Measurements from ENCODE around the gene C16orf90. TPM values are rescaled to one million over a fixed set of nuclear protein-coding genes. Genes with fewer than 3 reads are reported as not detected.

C16orf90 gene
- polyA plus RNA-seq, 1 of the 3 experiments (the other 2 are of a cell fraction): not detected

DNA sequence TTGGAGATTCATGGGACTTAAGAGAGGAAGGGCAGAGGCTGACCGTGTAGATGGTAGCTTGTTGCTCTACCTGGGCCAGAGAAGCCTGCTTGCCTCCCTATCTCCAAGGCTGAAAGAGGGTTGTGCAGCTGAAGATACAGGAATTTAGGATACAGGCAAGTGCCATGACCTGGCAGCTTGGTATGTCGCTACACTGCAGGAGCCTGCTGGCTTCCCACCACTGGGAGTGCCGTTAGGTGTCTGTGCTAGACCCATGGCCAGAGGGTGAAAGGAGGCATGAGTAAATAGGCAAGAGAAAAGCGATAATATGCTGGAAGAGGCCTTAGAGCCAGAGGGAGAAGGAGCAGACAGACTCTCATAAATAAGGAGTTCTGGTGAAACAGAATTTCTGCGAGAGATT is 41.2 kb downstream of the C16orf90 start:
- 92% methylated on average over 5 of the region's 5 CpGs for WGBS (ENCODE audit: low lambda C conversion rate)
- POLR2A ChIA-PET: interaction anchor here (1.0 kb wide), 1 partner anchor 10 kb away, joined by 3 read pairs; no protein-coding TSS in a partner anchor
- CTCF ChIA-PET: no interaction called here
- Histone ChIP-seq H3K27ac (ENCODE audit: low read depth in 2 of 2, low read length in 1 of 2) (no peak overlapping the region), H3K9ac (no peak overlapping the region), H3K9me2 (no peaks in the 10 kb centered on the region), H3K9me3 (no peaks in the 10 kb centered on the region), H3K4me1 (ENCODE audit: control insufficient read depth in 1 of 2, insufficient read depth in 2 of 2, low read depth in 1 of 2, low read length in 1 of 2) (peaks cover 0 to 8% of the 10 kb centered on the region in 2 experiments; a peak in 3 of 4 replicates), H4K20me1 (ENCODE audit: insufficient read depth) (no peaks in the 10 kb centered on the region), H3K4me3 (ENCODE audit: low read depth in 2 of 2, low read length in 1 of 2) (no peak overlapping the region), H3K79me2 (ENCODE audit: insufficient read depth) (peaks cover 14% of the 10 kb centered on the region), H3K27me3 (ENCODE audit: insufficient read depth) (no peaks in the 10 kb centered on the region), H2AFZ (ENCODE audit: low read depth) (no peak overlapping the region), H3K36me3 (replicated peaks in 1 of 2; ENCODE audit: control insufficient read depth in 1 of 2, insufficient read depth in 2 of 2, low read length in 1 of 2) (peaks cover 0 to 4% of the 10 kb centered on the region in 2 experiments), H3F3A (replicated peaks; ENCODE audit: insufficient read depth) (no peaks in the 10 kb centered on the region), H3K4me2 (no peak overlapping the region)
- DNase-seq: no peak
- TF ChIP-seq ELF1 (IDR thresholded peaks at IDR 0.05) (no peak), TAF1 (IDR thresholded peaks at IDR 0.05; ENCODE audit: borderline replicate concordance, low read depth, low read length) (no peak), JUND (IDR thresholded peaks at IDR 0.05) (no peak), GABPA (IDR thresholded peaks at IDR 0.05; ENCODE audit: low read depth) (no peak), EZH2phosphoT487 (IDR thresholded peaks at IDR 0.05; ENCODE audit: borderline replicate concordance, low read depth) (no peak), EP300 (IDR thresholded peaks at IDR 0.05; ENCODE audit: borderline replicate concordance in 1 of 2, low read depth in 1 of 2, low read length in 1 of 2) (no peak), RAD21 (IDR thresholded peaks at IDR 0.05; ENCODE audit: low read length) (no peak), MEF2A (IDR thresholded peaks at IDR 0.05; ENCODE audit: borderline replicate concordance, low read depth) (no peak), MXI1 (IDR thresholded peaks at IDR 0.05; ENCODE audit: low read depth, low read length) (no peak)
- TF ChIP-seq, protein P1, sequence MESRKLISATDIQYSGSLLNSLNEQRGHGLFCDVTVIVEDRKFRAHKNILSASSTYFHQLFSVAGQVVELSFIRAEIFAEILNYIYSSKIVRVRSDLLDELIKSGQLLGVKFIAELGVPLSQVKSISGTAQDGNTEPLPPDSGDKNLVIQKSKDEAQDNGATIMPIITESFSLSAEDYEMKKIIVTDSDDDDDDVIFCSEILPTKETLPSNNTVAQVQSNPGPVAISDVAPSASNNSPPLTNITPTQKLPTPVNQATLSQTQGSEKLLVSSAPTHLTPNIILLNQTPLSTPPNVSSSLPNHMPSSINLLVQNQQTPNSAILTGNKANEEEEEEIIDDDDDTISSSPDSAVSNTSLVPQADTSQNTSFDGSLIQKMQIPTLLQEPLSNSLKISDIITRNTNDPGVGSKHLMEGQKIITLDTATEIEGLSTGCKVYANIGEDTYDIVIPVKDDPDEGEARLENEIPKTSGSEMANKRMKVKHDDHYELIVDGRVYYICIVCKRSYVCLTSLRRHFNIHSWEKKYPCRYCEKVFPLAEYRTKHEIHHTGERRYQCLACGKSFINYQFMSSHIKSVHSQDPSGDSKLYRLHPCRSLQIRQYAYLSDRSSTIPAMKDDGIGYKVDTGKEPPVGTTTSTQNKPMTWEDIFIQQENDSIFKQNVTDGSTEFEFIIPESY (IDR thresholded peaks at IDR 0.05; ENCODE audit: borderline replicate concordance, low read depth): no peak
- TF ChIP-seq, protein P2, sequence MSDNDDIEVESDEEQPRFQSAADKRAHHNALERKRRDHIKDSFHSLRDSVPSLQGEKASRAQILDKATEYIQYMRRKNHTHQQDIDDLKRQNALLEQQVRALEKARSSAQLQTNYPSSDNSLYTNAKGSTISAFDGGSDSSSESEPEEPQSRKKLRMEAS (IDR thresholded peaks at IDR 0.05; ENCODE audit: low read depth): no peak

GRCh38 chr16:3444032-3444388 is 51.3 kb downstream of the C16orf90 start:
- Histone ChIP-seq H3K27me3 (ENCODE audit: insufficient read depth) (no peaks in the 10 kb centered on the region), H3F3A (replicated peaks; ENCODE audit: insufficient read depth) (no peaks in the 10 kb centered on the region), H4K20me1 (ENCODE audit: insufficient read depth) (peaks cover 6% of the 10 kb centered on the region; the same call in 1 of the 2 replicates), H3K9me2 (no peaks in the 10 kb centered on the region), H3K4me1 (ENCODE audit: control insufficient read depth in 1 of 2, insufficient read depth in 2 of 2, low read depth in 1 of 2, low read length in 1 of 2) (peaks cover 0 to 3% of the 10 kb centered on the region in 2 experiments; a peak in 1 of 4 replicates), H3K4me3 (ENCODE audit: low read depth in 2 of 2, low read length in 1 of 2) (peak overlapping the region; percentile 66 to 68), H3K27ac (ENCODE audit: low read depth in 2 of 2, low read length in 1 of 2) (peak overlapping the region; percentile 58 to 83), H3K9me3 (no peaks in the 10 kb centered on the region), H3K4me2 (peak overlapping the region; percentile 71), H3K79me2 (ENCODE audit: insufficient read depth) (peaks cover 86% of the 10 kb centered on the region), H3K36me3 (replicated peaks in 1 of 2; ENCODE audit: control insufficient read depth in 1 of 2, insufficient read depth in 2 of 2, low read length in 1 of 2) (peaks cover 15 to 21% of the 10 kb centered on the region in 2 experiments), H2AFZ (ENCODE audit: low read depth) (no peak overlapping the region; the same call in 1 of the 2 replicates), H3K9ac (peak overlapping the region; percentile 79)
- POLR2A ChIA-PET: interaction anchor here (1.2 to 1.9 kb wide), 6 partner anchors 10 to 139 kb away, joined by 3 to 14 read pairs (median 4); partner anchors contain the start of genes CLUAP1, ZNF174 and ZSCAN32
- TF ChIP-seq CHD2 (IDR thresholded peaks at IDR 0.05; ENCODE audit: low read length, partially characterized antibody) (peak; percentile 13), POLR2AphosphoS5 (IDR thresholded peaks at IDR 0.05; ENCODE audit: low read depth, low read length) (peak; percentile 53; the same call in 1 of the 2 replicates), YY1 (IDR thresholded peaks at IDR 0.05; ENCODE audit: low read depth) (no peak), FOXM1 (IDR thresholded peaks at IDR 0.05; ENCODE audit: low read depth) (no peak)
- CTCF ChIA-PET: interaction anchor here (1.3 kb wide), 1 partner anchor 13 kb away, joined by 3 read pairs; no protein-coding TSS in a partner anchor
- WGBS (ENCODE audit: low lambda C conversion rate): 21% methylated on average over 9 of the region's 10 CpGs
- DNase-seq: peak; percentile 51

Small RNA genes lying within 50 kb of the gene (small RNA-seq; reads per million reads assigned to genes)
- gene MIR6126: 0 reads per million in 7 experiments

Other genes with a start within 250 kb of the C16orf90 start
- gene MEFV, start 238.9 kb downstream of the C16orf90 start, polyA plus RNA-seq (2012; rRNA removed): 0.02 TPM in 1 of 2 replicates, not detected in the other
- gene ZNF263, start 212.0 kb downstream of the C16orf90 start, polyA plus RNA-seq (2012; rRNA removed): 13.7 and 16.4 TPM in 2 replicates
- 1.2 and 2.3 TPM in 2 replicates for gene TIGD7, start 190.1 kb downstream of the C16orf90 start, polyA plus RNA-seq (2012; rRNA removed)
- 7.2 and 10.5 TPM in 2 replicates for gene ZNF75A, start 190.0 kb downstream of the C16orf90 start, polyA plus RNA-seq (2012; rRNA removed)
- gene OR2C1, start 139.6 kb downstream of the C16orf90 start, polyA plus RNA-seq (2012; rRNA removed): not detected in 2 replicates
- 10.8 and 17.7 TPM in 2 replicates for gene ZSCAN32, start 94.5 kb downstream of the C16orf90 start, polyA plus RNA-seq (2012; rRNA removed)
- gene ZNF174, start 94.3 kb downstream of the C16orf90 start, polyA plus RNA-seq (2012; rRNA removed): 10.5 and 12.9 TPM in 2 replicates
- gene ZNF597, start 52.0 kb downstream of the C16orf90 start, polyA plus RNA-seq (2012; rRNA removed): 1.1 and 1.3 TPM in 2 replicates
- 17.2 and 21.5 TPM in 2 replicates for gene NAA60, start 51.8 kb downstream of the C16orf90 start, polyA plus RNA-seq (2012; rRNA removed)
- 18.0 and 19.5 TPM in 2 replicates for gene CLUAP1, start 5.5 kb upstream of the C16orf90 start, polyA plus RNA-seq (2012; rRNA removed)
- not detected in 2 replicates for gene NLRC3, start 81.9 kb upstream of the C16orf90 start, polyA plus RNA-seq (2012; rRNA removed)
- 1.9 and 2.1 TPM in 2 replicates for gene SLX4, start 116.1 kb upstream of the C16orf90 start, polyA plus RNA-seq (2012; rRNA removed)
- gene DNASE1, start 159.2 kb upstream of the C16orf90 start, polyA plus RNA-seq (2012; rRNA removed): 19.8 and 27.2 TPM in 2 replicates
- gene TRAP1, start 222.0 kb upstream of the C16orf90 start, polyA plus RNA-seq (2012; rRNA removed): 129 and 133 TPM in 2 replicates

Measured in SK-N-SH (cell line).